GM19351 (cell line): ENCODE results near the gene ARHGEF7.

Experiments used
- ATAC-seq: cut with Tn5 transposase; IDR thresholded peaks from one replicate; pipeline ENCODE4 v1.9.1; 2021; ENCODE audit warnings: mild to moderate bottlenecking, moderate library complexity; ENCODE audit not compliant: unreplicated experiment

Gene ARHGEF7

DNA sequence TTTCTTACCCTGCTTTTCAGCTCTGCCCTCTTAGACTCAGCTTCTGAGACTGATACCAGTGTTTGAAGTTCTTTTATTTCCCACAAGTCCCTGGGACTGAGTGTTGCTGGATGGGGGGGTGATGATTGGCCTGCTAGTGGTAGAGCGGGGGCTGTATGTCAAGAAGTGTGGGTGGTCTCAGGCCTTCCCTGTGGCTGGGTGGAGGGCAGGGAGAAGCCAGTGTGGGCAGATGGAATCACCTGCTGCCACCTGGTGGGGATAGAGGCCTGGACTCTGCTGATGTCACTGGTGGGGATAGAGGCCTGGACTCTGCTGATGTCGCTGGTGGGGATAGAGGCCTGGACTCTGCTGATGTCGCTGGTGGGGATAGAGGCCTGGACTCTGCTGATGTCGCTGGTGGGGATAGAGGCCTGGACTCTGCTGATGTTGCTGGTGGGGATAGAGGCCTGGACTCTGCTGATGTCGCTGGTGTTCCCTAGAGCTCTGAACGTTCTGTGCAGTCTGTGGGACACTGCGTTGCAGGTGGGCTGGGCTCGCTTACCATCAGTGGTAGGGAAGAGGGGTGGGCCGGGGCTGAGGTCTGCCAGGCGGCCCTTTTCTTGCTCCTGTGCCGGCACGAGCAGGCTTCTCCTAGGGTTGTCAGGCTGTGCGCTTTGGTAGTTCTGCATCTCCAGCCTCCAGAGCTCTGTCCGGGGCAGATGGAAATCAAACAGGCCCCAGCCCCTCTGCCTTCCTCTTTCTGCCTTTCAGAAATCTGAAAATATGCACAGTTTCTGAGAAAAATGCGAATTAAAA lies 101.3 kb downstream of the ARHGEF7 start:
- ATAC-seq = peak; percentile 56

DNA sequence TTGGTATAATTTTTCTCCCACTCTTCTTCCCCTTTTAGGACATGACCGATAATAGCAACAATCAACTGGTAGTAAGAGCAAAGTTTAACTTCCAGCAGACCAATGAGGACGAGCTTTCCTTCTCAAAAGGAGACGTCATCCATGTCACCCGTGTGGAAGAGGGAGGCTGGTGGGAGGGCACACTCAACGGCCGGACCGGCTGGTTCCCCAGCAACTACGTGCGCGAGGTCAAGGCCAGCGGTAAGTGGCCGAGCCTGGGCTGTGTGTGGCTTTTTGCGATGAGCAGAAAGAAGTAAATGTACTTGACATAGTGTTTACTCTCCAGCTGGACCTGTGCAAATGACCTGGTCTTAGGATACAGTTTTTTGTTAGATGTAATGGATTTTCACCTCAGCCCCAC lies 102.5 kb downstream of the ARHGEF7 start:
- ATAC-seq = no peak

DNA sequence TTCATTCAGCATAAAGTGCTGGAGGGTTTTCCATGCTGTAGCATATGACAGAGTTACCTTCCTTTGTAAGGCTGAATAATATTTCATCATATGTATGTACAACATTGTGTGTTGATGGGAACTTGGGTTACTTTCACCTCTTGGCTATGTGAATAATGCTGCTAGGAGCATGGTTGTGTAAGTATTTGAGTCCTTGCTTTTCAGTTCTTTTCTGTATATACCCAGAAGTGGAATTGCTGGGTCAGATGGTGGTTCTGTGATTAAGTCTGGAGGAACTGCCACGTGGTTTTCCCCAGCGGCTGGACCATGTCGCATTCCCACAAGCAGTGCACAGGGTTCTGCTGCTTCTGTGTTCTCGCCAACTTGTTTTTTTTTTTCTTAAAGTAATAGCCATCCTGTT lies 104.2 kb downstream of the ARHGEF7 start:
- ATAC-seq = no peak

DNA sequence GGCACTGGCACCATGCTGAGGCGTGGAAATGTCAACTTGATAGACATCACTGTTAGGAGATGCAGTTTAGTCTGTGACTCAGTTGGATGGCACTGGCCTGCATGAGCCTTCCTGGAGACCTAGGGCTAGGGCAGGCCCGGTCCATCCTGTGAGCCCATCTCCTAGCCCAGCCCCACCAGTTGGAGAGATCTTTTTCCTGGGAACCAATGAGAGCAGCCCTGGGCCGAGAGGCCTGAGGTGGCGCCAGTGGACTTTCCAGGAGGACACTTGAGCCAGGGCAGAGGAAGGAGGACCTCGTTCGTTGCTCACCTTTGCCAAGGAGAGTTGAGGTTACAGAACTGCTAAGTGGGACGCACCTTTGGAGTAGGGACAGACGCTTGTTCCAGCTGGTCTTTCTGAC lies 104.8 kb downstream of the ARHGEF7 start:
- no peak for ATAC-seq

DNA sequence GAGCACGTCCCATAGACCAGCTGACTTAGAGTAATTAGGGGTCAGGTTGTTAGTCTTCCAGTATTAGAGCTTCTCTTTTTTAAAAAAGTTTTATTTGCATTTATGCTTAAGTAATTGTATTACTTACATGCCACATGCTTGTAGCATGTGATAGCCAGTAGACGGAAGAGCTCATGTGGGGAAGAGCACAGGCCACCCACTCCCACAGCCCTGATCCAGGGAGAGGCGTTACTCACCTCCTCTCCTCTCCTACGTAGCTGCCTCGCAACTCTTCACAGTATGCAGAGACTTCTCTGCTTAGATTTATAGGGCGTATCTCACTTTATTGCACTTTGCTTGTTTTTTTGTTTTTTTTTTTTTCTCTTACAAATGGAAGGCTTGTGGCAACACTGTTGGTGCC lies 110.1 kb downstream of the ARHGEF7 start:
- no peak for ATAC-seq

DNA sequence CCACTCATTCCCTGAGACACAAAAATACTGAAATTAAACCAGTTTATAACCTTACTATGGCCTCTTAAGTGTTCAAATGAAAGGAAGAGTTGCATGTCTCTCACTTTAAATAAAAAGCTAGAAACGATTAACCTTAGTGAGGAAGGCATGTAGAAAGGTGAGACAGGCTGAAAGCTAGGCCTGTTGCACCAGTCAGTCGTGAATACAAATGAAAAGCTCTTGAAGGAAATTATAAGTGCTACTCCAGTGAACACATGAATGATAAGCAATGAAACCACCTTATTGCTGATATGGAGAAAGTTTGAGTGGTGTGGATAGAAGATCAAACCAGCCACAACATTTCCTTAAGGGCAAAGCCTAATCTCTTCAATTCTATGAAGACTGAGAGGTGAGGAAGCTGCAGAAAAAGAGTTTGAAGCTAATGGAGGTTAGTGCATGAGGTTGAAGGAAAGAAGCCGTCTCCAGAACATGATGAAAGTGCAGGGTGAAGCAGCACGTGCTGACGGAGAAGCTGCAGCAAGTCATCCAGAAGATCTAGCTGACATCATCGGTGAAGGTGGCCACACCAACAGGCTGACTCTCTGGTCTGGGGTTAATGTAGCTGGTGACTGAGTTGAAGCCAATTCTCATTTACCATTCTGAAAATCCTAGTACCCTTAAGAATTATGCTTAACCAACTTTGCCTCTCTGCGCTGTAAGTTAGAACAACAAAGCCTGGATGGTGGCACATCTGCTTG lies 110.9 kb downstream of the ARHGEF7 start:
- ATAC-seq = no peak

DNA sequence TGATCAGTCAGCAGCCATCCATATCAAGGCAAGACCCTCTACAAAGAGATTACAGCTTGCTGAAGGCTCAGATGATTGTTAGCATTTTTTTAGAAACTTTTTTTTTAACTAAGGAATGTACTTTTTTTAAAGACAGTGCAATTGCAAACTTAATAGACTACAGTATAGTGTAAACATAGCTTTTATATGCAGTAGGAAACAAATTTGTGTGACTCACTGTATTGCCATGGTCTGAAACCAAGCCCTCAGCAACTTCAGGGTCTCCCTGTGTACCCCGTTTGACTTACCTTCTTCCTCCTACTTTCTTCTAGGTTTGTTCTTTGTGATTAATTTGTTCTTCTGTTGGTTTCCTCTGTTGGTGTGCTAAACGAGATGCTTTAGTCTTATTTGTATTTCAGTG lies 112.3 kb downstream of the ARHGEF7 start:
- no peak for ATAC-seq

DNA sequence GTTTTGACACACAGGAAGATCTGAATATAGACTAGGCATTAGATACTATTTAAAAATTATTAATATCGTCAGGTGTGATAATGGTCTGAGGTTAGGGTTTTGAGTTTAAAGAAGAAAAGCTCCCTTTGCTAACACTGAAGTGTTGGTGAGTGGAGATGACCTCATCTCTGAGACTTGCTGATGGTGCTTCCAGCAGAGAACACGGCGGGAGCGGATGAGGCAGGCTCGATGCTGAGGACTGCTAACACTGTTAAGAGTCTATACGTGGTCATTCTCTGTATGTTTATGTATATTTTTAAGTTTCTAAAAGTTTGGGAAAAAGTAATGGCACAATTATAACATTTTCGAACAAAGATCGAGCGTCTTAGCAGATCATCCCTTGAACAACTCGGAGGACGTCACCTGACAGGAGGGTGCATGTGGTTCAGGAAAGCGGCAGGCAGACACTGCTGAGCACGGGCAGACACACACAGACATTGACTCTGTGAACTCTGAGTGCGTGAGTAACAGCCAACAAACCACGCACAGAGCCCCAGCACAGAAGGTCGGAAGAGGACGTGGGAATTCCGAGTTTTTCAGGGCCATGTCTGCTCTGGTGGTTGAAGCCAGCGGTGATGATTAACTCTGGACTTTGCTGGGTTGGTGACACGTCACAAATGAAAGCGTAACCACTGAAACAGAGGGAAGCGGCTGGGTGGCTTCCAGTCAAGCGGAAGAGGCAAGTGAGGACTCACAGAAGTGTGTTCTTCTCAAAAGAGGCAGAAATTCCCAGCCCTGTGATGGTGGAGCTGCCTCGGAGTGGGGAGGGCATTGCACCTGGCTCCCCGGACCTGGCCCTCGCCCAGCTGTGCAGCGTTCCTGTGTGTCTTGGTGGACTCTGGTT lies 113.4 kb downstream of the ARHGEF7 start:
- no peak for ATAC-seq

DNA sequence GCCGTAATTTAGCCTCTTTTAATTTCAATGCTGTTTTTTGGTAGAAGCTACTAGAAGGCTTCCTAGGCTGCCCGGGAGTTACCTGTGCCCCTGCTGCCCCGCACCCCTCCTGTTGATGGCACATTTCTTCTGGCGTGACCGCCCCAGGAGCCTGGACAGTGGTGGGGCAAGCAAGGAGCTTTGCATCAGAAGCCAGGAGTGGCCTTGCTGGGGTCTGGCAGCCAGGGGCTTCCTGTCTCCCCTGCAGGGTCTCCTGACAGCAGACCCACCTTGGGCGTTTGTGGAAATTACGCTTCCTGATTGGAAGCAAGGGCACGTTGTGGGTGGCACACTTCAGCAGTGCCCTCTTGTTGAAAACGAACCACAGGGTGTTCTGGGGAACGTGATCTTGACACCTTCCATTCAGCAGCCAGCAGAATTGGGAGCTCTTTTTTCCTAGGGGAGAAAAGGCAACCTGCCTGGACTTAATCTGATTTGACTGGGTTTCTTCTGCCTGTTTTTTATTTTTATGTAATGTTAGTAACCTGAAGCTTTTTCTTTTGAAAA lies 115.3 kb downstream of the ARHGEF7 start:
- no peak for ATAC-seq

DNA sequence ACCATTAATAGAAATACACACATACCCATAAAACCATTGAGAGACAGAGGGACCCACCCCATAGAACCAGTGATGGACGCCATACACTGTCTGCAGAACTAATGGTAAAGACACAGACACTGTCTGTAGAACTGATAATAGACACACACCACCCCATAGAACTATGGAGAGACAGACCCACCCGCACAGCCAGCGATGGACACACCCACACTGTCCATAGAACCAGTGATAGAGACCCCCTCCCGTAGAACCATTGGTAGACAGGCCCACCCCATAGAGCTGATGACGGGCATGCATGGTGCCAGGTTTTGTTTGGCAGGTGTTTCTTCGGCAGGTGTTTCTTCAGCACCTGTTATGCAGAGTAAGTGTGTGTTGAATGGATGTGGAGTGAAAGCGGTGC lies 117.1 kb downstream of the ARHGEF7 start:
- no peak for ATAC-seq

DNA sequence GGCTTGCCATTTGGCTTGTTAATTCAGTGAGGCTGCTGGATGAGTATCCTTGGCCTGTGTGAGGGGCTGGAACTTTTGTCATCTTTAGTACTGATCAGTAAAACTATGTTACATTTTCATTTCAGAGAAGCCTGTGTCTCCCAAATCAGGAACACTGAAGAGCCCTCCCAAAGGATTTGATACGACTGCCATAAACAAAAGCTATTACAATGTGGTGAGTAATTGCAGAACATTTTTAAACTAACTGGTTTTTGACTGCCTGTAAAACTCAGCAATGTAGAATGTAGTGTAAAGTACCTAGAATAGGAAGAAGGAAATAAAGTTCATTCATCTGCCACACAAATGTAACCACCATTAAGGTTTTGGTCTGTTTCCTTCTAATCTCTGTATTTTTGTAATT lies 118.0 kb downstream of the ARHGEF7 start:
- ATAC-seq = no peak

DNA sequence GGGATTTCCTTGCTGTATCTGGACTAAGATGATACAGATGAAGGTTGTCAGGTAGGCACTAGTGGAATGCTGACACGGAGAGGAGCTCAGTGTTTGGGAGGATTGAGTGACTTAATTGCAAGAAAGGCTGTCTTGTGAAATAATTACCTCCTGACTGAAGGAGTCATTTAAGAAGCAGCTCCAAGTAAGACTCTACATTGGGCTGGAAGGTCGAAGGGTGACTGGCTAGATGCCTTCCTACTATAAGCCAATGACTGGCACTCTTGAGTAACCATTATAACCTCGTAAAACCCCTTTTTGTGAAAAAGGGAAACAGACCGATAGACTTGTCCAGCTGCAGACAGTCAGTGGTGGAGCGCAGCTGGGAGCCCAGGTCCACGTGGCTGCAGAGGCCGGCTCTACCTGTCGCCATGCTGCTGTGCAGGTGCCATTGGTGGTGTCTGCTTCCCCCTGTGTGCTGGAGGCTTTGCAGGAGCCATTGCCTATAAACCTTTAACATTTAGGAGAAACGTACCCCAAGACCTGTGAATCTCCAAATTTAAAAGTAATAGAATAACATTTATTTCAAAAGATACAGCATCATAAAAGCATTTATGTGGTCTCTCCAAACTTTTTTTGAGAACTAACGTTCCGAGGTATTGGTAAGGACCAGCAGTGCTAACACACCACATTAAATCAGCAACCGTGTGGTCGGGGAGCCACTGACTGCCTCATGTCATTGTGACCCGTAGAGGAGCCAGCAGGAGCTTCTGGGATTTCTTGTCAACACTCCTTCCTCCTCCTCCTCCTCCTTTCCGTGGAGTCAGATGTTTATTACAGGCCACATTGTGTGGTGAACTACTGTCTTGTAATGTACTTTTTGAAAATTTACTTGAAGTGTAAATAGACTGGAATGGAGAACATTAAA lies 124.9 kb downstream of the ARHGEF7 start:
- no peak for ATAC-seq

DNA sequence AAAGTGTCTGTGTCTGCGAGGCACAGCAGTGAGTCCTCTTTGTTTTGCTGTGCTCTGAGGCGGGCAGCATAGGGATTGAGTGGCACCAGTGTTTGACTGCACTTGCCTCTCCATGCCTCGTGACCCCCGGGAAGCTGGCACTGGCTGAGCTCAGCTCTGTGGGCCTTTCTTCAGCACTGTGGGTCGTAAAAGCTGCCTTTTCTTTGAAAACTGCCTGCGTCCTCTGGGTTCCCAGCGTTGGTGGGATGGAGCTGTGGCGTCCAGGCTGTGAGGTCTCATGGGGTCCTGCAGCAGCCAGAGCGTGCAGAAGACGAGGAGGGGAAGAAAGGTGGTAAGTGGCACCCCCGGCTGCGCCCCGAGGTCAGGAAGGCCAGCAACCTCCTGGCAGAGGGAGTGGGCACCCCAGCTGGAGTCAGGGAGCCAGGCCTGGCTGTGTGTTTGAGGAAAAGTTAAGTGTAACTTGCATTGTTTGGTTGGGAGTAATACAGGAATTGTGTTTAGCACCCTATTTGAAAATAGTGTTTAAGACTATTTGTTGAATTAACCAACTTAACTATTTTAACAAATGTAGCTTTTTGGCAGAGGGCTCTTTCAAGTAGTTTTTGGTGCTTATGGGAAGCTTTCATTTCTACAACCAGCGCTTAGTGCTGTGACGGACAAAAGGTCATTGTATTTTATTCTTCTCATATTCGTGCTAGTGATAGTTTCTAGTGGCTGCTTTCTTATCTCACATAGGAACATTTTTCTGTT lies 126.1 kb downstream of the ARHGEF7 start:
- no peak for ATAC-seq

DNA sequence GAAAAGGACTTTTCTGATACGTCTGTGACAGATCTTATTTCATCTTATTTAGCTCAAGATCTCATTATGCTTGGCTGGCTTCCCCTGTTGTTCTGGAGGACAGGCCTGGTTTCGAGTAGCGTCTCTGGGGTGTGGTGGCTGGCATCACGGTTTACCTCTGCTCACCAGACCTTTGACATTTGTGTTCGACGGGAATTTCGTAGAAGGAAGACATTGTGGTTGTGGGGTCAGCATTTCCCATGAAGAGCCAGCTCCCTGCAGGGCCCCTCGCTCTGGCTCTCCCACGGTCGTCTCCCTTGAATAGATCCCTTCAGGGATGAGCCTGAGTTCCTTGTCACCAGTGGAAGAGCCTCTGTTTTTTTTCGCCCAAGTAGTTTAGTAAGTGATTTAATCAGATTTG lies 126.8 kb downstream of the ARHGEF7 start:
- ATAC-seq = no peak

DNA sequence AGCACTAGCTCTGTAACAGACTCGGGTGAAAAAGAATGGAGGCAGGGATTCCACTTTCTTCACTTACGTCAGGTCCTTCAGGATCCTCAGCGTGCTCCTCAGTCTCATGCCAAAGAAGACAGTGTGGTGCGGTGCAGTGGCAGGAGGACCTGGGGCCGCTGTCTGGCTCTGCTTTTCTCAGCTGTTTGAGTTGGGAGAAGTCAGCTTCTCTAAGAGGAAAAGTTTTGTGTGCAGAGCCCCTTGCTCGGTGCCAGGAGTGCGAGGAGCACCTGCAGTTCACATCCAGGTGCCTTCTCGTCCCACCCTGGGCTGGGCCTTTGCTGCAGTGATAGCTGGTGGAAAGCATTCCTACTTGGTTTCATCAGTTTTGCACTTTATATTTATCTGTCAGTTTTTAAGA lies 127.5 kb downstream of the ARHGEF7 start:
- ATAC-seq = no peak

DNA sequence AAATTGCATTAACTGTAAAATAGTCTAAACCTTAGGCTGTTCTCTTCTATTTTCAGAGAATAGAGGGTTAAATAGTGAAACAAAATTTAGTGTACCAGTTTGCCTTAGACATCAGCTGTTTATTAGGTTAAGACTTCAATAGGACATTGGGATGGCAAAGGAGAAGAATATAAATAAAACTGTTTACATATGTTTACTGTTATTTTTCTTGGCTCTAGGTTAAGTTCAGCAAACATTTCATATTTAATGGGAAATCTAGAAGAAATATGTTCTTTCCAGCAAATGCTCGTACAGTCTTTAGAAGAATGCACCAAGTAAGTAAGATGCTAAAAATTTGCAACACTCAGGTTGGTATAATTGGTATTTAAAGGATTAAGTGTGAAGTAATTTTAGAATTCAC lies 128.9 kb downstream of the ARHGEF7 start:
- no peak for ATAC-seq

DNA sequence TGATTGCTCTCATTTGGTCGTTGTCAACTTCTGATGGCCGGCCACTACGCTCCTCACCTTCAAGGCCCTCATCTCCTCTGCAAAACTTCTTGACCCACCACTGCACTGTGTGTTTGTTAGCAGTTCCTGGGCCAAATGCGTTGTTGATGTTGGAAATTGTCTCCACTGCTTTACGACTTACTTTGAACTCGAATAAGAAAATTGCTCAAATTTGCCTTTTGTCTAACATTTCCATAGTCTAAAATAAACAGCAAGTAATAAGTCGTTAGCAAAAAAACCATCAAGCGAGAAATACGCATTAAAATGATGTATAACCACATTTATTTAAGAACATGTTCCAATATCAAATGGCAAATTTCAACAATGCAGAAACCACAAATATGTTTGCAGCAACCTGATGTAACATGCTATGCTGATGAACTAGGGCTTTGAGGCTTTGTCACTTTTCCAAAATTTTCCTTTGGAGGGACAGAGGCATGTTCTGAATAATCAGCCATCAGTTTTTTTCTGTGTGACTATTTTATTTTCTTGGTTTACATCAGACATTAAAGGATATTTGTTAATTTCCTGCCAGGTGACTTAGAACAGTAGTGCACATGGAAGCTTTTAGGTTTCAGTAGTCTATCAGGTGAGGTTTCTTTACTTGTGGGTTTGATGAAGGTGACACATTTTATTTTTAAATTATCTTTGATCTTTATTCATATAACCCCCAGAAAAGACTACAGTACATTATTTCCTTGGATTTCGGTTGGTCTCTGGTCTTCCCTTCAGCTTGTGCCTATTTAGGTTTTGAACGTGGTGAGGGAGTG lies 130.7 kb downstream of the ARHGEF7 start:
- ATAC-seq = no peak

DNA sequence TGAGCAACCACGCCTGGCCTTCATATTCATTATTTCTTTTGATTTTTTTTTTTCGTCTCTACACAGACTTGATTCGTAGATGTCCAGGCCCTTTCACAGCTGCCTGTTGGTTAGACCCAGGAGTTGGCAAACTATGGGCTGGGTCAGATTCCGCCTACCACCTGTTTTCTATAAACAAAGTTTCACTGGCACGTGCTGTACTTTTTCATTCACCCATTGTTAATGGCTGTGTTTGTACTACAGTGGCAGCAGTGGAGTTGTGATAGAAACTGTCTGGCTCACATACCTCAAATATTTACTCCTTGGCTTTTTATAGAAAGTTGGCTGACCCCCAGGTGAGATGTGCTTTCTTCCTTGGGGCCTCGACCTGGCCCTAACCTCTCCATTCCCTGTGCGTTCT lies 132.4 kb downstream of the ARHGEF7 start:
- ATAC-seq = no peak

DNA sequence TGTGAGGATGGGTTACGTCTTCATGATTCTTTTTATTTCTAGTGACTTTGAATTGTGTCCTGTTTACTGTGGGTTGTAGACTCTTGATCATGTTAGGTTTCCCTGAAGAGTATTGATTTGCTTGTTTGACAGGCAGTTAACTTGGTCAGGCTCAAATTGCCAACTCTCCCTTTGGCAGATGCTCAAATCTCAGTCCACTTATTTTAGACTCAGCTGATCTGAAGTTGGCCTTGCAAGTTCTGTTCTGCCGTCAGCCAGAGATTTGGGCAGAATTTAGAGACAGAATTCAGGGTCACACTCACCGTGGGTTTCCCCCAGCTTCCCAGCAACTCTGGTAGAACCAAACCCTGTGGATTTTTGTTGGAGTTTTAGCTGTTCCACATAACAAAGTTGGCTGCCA lies 133.7 kb downstream of the ARHGEF7 start:
- ATAC-seq = no peak
